HEK293T (cell line): Measurements from ENCODE around the gene ANTXR1.

Experiments used
- CTCF ChIA-PET: fragments of 350-600 bp; formaldehyde crosslinking; extraction: SDS; loops from one replicate; lab custom pipeline; 2021; ENCODE audit warnings: antibody characterized with exemption, inconsistent platforms; lab: Yijun Ruan, JAX
- POLR2A ChIA-PET: fragments of 350-600 bp; formaldehyde crosslinking; extraction: SDS; loops from one replicate; lab custom pipeline; 2020; ENCODE audit warnings: antibody characterized with exemption, inconsistent platforms; lab: Yijun Ruan, JAX
- DNase-seq: peaks from one replicate; pipeline ENCODE4 v3.0.0; 2012; ENCODE audit warnings: mixed read lengths; ENCODE audit errors: extremely low spot score
- ARNT ChIP-seq: fragments of 450-650 bp; IDR thresholded peaks from 2 replicates; pipeline ENCODE4 v1.6.1; 2017; ENCODE audit warnings: mild to moderate bottlenecking
- BHLHE40 ChIP-seq: fragments of 450-650 bp; IDR thresholded peaks from 2 replicates; pipeline ENCODE4 v1.6.1; 2016; ENCODE audit warnings: mild to moderate bottlenecking, moderate library complexity, borderline replicate concordance
- CTBP1 ChIP-seq: fragments of 450-650 bp; IDR thresholded peaks from 2 replicates; pipeline ENCODE4 v1.6.1; 2016; ENCODE audit warnings: borderline replicate concordance
- ELF4 ChIP-seq: fragments of 450-650 bp; IDR thresholded peaks from 2 replicates; pipeline ENCODE4 v1.6.1; 2017; ENCODE audit warnings: antibody characterized with exemption
- FOXA1 ChIP-seq: fragments of 450-650 bp; IDR thresholded peaks from 2 replicates; pipeline ENCODE4 v1.6.1; 2016; ENCODE audit warnings: mild to moderate bottlenecking
- FOXK2 ChIP-seq: fragments of 450-650 bp; IDR thresholded peaks from 2 replicates; pipeline ENCODE4 v1.6.1; 2016; ENCODE audit warnings: mild to moderate bottlenecking
- FOXM1 ChIP-seq: fragments of 450-650 bp; IDR thresholded peaks from 2 replicates; pipeline ENCODE4 v1.6.1; 2017; ENCODE audit warnings: mild to moderate bottlenecking, borderline replicate concordance
- HDGF ChIP-seq: fragments of 450-650 bp; IDR thresholded peaks from 2 replicates; pipeline ENCODE4 v1.6.1; 2017; ENCODE audit warnings: antibody characterized with exemption, borderline replicate concordance
- L3MBTL2 ChIP-seq: fragments of 450-650 bp; conservative IDR thresholded peaks from 2 replicates; pipeline ENCODE4 v1.6.1; 2016; ENCODE audit warnings: mild to moderate bottlenecking
- LEF1 ChIP-seq: fragments of 450-650 bp; IDR thresholded peaks from 2 replicates; pipeline ENCODE4 v1.6.1; 2017; ENCODE audit warnings: mild to moderate bottlenecking, borderline replicate concordance
- NFRKB ChIP-seq: fragments of 450-650 bp; IDR thresholded peaks from 2 replicates; pipeline ENCODE4 v1.6.1; 2016; ENCODE audit warnings: mild to moderate bottlenecking, moderate library complexity
- PKNOX1 ChIP-seq: fragments of 450-650 bp; IDR thresholded peaks from 2 replicates; pipeline ENCODE4 v1.6.1; 2016
- SP1 ChIP-seq: fragments of 450-650 bp; IDR thresholded peaks from 2 replicates; pipeline ENCODE4 v1.6.1; 2017
- SUZ12 ChIP-seq: fragments of 450-650 bp; IDR thresholded peaks from 2 replicates; pipeline ENCODE4 v1.6.1; 2016; ENCODE audit warnings: mild to moderate bottlenecking
- TARDBP ChIP-seq: fragments of 450-650 bp; IDR thresholded peaks from 2 replicates; pipeline ENCODE4 v1.6.1; 2016
- ZNF384 ChIP-seq: fragments of 450-650 bp; IDR thresholded peaks from 2 replicates; pipeline ENCODE4 v1.6.1; 2016

Gene ANTXR1

GRCh38 chr2:68978098-68978497 lies 34.9 kb upstream of the ANTXR1 start:
- TF ChIP-seq HDGF (no peak), TARDBP (no peak), SP1 (no peak), SUZ12 (no peak), FOXM1 (no peak), FOXK2 (no peak), L3MBTL2 (no peak), FOXA1 (no peak), CTBP1 (no peak), NFRKB (no peak), ELF4 (no peak), LEF1 (no peak), ARNT (no peak), ZNF384 (no peak), BHLHE40 (no peak), PKNOX1 (no peak)
- CTCF ChIA-PET, result no interaction called here
- POLR2A ChIA-PET, result no interaction called here

GRCh38 chr2:68980956-68981355 lies 32.0 kb upstream of the ANTXR1 start:
- CTCF ChIA-PET, result no interaction called here
- DNase-seq, result no peak
- POLR2A ChIA-PET, result no interaction called here
- TF ChIP-seq HDGF, result no peak
- TF ChIP-seq TARDBP, result no peak
- TF ChIP-seq ZNF384, result no peak
- TF ChIP-seq ELF4, result no peak
- TF ChIP-seq FOXK2, result no peak
- TF ChIP-seq FOXA1, result no peak
- TF ChIP-seq L3MBTL2, result no peak
- no peak for TF ChIP-seq SP1
- TF ChIP-seq ARNT, result no peak
- TF ChIP-seq NFRKB, result no peak
- no peak for TF ChIP-seq BHLHE40
- TF ChIP-seq SUZ12, result no peak
- TF ChIP-seq CTBP1, result no peak
- TF ChIP-seq FOXM1, result no peak
- no peak for TF ChIP-seq PKNOX1
- no peak for TF ChIP-seq LEF1

More at GRCh38 chr2:68978098-68978497, 34.9 kb upstream of the ANTXR1 start:
- DNase-seq, result no peak

GRCh38 chr2:68987021-68987503 lies 25.9 kb upstream of the ANTXR1 start:
- DNase-seq, result no peak
- CTCF ChIA-PET, result no interaction called here
- TF ChIP-seq FOXK2 (no peak), PKNOX1 (no peak), FOXM1 (no peak)
- POLR2A ChIA-PET, result no interaction called here

GRCh38 chr2:68989035-68989434 lies 23.9 kb upstream of the ANTXR1 start:
- TF ChIP-seq CTBP1, result no peak
- no peak for TF ChIP-seq ZNF384
- TF ChIP-seq LEF1, result no peak
- no peak for TF ChIP-seq BHLHE40
- no peak for TF ChIP-seq NFRKB
- no peak for TF ChIP-seq FOXA1
- no peak for TF ChIP-seq FOXK2
- TF ChIP-seq SUZ12, result no peak
- POLR2A ChIA-PET, result no interaction called here
- CTCF ChIA-PET, result no interaction called here
- no peak for DNase-seq

- ChIA-PET CTCF (no interaction called here), POLR2A (no interaction called here)
- TF ChIP-seq ARNT, result no peak
- no peak for TF ChIP-seq L3MBTL2
- TF ChIP-seq TARDBP, result no peak
- TF ChIP-seq NFRKB, result no peak
- no peak for TF ChIP-seq ZNF384
- no peak for TF ChIP-seq SUZ12
- no peak for DNase-seq
Measured at GRCh38 chr2:68992341-68992740, 20.6 kb upstream of the ANTXR1 start.

GRCh38 chr2:68992933-68993332 lies 20.0 kb upstream of the ANTXR1 start:
- ChIA-PET POLR2A (no interaction called here), CTCF (no interaction called here)
- TF ChIP-seq ELF4, result no peak
- no peak for TF ChIP-seq FOXA1
- TF ChIP-seq ARNT, result no peak
- TF ChIP-seq SUZ12, result no peak
- no peak for TF ChIP-seq FOXM1
- TF ChIP-seq ZNF384, result no peak
- TF ChIP-seq FOXK2, result no peak
- no peak for TF ChIP-seq SP1
- TF ChIP-seq TARDBP, result no peak
- TF ChIP-seq LEF1, result no peak
- no peak for DNase-seq

GRCh38 chr2:68993660-68994059 lies 19.3 kb upstream of the ANTXR1 start:
- POLR2A ChIA-PET, result no interaction called here
- TF ChIP-seq TARDBP (no peak), SUZ12 (no peak), FOXA1 (no peak), ARNT (no peak), CTBP1 (no peak), HDGF (no peak), ELF4 (no peak), ZNF384 (no peak), NFRKB (no peak), FOXM1 (no peak), SP1 (no peak), PKNOX1 (no peak), L3MBTL2 (no peak), BHLHE40 (no peak), FOXK2 (no peak), LEF1 (no peak)
- no peak for DNase-seq
- CTCF ChIA-PET, result interaction anchor here (0.7 kb wide), 1 partner anchor 11 kb away, joined by 3 read pairs; no protein-coding TSS in a partner anchor
